ENCODE data around the gene TPD52L2. TPM values are rescaled to one million over a fixed set of nuclear protein-coding genes. Genes with fewer than 3 reads are reported as not detected.
"Not testable (repeated sequence)": the region's sequence is repeated elsewhere in the genome, so short reads cannot be mapped to it uniquely, and the experiment has no call there.

Gene TPD52L2
- polyA plus RNA-seq, 1 donor = 76.8 TPM

DNA sequence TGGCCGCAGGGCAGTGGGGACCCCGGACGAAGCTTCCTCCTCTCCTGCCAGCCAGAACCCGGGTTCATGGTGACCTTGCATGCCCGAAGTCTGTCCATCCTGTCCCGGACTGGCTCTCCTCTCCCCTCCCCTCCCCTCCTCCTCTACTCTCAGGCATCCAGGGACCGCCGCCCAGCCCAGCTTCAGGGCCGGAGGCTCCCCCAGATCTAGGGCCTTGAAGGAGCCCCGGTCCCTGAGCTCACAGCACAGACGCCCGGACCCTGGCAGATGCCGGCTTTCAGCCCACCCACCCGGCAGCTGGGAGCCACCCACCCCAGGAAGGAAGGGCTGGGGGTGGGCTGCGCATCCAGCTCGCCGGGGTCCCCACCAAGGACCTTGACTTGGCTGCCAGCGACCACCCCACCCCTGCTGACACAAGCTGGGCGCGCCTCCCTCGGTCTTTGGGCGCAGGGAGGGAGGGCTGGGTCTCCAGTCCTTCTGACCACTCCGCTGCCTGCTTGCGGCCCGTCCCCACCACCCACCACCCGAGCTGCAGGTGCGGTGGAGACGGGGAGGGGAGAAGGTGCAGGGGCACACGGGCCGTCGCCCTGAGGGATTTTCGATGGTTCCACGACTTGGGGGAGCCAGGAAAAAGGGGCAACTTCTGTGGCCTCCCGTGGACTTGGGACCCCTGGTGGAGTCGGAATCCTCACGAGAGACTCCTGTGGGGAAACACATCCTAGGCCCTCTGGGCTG is 9.5 kb upstream of the TPD52L2 start:
- DNase-seq (ENCODE audit: low read depth) = no peak

DNA sequence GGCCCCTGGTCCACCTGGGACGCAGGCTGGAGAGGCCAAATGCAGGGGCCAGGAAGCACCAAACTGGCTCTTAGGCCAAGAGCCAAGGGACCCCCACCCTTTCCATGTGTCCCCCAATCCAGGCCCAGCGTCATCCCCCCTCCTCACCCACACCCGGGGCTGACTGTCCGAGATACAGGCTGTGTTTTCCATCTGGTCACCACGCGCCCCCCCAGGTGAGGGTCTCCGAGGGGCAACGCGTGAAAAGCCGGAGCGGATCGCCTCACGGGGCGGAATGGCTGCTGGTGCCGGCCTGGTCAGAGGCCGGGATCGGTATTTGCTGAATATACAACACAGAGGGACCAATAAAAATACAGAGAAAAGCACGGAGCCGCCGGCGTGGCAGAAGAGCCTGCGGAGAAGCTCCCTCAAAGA is 9.0 kb upstream of the TPD52L2 start:
- no peak for DNase-seq (ENCODE audit: low read depth)

DNA sequence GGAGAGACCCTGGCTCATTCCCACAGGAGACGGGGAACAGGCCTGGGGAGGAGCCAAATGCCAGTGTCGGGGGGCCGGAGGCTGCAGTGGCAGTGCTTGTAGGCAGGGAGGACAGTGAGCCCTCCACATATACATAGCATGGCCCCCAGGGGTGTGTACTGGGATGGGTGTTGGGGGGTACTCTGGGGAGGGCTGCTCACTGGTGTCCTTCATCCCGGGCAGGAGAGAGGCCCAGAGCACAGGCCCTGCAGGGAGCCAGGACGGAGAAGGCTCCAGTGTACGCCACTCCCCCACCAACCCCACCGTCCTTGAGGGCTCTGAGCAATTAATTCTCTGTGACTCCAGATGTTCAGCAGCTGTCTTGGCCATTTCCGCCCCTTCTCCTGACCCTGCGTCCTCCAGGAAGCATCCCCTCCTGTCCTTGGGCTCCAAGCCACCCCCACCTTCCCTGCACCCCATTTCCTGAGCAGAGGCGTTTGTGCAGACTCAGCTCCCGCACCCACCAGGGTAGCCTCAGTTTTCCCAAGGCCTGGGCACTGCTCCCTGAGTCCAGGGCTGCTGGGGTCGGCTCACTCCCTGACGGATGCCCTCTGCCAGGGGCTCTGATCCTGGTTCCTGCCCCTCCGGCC is 7.2 kb upstream of the TPD52L2 start:
- DNase-seq (ENCODE audit: low read depth) = no peak

DNA sequence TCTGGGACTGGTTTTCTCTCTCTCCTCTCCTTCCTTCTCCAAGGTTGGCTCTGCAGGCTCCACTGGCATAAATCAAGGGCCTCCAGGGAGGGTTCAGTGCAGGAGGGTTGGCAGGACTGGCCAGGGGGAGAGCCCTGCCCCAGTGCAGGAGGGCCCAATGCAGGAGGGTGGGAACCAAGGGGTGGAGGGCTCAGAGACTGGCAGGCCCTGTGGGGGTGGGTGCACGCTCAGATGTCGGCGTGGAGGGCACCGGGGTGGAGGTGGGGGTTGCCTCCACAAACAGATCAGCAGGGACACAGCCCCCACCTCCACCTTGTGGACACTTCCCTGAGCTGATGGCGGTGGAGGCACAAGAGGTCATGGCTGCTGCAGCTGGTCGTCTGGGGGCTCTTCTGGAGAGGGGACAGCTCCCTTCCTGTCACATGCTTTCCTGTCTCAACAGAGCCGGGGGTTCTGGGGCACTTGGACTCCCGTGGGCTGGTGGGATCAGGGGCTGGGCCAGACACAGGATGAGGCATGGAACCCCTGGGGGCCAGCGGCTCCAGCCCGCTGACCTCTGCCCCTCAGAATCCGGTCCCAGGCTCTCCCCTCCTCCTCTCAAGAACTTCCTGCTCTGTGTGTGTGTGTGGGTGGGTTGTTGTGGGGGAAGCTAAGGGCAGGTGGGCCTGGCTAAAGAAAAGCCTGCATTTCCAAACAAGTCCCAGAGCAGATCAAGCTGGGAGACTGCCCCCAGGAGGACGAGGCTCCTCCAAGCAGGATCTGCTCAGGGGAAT is 6.5 kb upstream of the TPD52L2 start:
- DNase-seq (ENCODE audit: low read depth) = no peak

DNA sequence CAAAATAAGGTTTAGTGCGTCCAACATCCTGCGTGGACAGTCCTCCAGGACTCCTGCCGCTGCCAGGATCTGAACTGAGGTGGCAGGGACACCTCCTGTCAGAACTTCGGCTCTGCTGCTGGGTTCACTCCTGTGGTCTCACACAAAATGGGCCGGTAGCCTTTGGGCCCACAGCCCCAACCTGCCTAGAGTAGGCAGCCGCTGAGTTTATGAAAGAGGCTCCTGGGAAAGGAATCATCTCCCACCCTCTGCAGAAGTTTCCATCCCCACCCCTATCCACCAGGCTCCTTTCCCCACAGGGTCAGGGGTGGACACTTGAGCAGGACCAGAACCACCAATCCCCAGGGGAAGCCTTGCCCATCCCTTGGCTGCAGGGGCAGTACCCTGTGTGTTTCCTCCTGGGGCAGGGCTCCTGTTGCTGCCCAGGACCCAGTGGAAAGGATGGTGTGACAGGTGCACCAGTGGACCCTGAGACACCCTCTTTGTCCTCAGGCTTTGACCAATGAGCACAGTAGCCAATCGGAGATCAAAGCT is 5.8 kb upstream of the TPD52L2 start:
- DNase-seq (ENCODE audit: low read depth) = no peak

DNA sequence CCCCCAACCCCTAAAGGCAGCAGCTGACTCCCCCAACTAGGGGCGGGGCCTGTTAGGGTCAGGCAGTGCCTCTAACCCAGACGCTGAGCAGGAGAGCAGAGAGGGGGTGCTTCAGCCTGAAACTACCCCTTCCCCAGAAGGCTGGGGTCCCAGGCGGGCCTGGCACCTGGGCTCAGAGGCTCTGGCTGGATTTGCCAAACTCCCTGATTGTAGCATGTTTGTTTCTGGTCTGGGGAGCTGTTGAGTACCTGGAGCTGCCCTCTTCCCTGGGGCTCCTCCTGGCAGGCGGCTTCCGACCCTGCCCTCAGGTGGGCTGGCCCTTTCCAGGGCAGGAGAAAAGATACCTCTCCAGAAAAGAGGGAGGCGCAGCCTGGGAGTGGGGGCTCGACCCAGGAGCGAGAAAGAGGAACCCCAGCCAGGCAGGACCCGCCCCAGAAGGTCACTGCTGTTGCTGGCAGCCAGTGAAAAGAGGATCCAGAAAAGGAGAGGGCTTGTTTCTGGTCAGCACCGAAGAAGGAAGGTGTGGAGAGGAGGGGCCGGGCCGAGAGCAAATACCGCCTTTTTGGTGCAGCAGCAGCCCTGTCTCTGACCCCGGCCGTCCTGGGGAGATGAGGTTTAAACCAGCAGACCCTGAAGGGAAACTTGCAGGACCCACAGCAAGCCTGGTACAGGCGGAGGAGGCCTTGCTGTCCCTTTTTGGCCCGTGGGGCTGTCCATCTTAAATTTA is 4.6 kb upstream of the TPD52L2 start:
- no peak for DNase-seq (ENCODE audit: low read depth)

DNA sequence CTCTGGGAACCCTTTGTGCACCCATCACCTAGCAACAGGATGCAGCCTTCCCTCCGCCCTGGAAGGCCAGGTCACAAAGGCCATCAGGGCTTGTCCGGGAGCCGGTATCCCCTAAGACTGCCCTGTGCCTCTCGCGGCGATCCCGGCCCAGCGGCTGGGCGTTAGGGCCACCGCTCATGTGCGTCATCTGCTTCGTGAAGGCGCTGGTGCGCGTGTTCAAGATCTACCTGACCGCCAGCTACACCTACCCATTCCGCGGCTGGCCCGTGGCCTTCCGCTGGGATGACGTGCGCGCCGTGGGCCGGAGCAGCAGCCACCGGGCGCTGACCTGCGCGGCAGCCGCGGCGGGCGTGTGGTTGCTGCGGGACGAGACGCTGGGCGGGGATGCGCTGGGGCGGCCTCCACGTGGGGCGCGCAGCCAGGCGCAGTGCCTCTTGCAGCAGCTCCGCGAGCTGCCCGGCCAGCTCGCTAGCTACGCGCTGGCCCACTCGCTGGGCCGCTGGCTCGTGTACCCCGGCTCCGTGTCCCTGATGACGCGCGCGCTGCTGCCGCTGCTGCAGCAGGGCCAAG is 3.6 kb upstream of the TPD52L2 start, which contains the start of gene ABHD16B:
ABHD16B (plus strand) TSS at position 134 of the 570 bp plus-strand sequence; CDS start at position 177, 43 bp downstream.
- DNase-seq (ENCODE audit: low read depth) = no peak

DNA sequence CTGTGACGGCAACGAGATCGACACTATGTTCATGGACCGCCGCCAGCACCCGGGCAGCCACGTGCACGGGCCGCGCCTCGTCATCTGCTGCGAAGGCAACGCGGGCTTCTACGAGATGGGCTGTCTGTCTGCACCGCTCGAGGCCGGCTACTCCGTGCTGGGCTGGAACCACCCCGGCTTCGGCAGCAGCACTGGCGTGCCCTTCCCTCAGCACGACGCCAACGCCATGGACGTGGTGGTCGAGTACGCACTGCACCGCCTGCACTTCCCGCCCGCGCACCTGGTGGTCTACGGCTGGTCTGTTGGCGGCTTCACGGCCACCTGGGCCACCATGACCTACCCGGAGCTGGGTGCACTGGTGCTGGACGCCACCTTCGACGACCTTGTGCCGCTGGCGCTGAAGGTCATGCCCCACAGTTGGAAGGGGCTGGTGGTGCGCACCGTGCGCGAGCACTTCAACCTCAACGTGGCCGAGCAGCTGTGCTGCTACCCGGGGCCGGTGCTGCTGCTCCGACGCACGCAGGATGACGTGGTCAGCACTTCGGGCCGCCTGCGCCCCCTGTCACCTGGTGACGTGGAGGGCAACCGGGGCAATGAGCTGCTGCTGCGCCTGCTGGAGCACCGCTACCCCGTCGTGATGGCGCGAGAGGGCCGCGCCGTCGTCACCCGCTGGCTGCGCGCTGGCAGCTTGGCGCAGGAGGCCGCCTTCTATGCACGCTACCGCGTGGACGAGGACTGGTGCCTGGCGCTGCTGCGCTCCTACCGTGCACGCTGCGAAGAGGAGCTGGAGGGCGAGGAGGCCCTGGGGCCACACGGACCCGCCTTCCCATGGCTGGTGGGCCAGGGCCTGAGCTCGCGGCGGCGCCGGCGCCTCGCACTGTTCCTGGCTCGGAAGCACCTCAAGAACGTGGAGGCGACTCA is 2.8 kb upstream of the TPD52L2 start:
- DNase-seq (ENCODE audit: low read depth) = no peak

DNA sequence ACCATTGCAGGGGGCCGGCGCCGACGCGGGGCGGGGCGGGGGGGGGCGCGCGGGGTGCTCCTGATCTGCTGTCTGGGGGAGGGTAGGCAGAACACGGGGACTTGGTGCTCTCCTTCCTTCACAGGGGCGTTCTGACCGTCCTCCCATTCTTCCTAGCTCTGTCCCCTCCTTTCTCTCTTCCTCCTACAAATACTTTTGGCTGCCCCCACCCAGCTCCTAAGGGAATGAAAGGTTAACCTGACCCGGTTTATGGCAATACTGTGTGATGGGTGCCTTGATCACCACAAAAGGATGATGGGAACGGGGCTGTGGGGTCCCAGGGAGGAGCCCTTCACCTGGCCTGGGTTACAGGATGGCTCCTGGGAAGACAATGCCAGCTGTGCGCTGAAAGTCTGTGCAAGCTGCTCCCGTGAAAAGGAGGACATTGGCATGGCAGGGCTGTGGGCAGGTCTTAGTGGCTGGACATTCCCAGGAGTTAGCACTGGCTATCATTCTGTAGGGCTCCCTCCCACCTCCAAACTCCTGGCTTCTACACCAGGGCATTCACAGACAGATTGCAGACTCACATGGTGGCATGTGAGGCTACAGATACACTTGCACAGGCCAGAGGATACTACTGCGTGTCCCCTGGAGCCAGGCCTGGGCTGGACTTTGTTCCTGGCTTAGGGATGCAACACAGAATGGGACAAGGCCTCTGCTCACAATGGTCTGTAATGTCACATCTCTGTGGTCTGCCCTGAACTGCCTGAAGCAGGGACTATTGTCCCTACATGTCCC is 1.9 kb upstream of the TPD52L2 start:
- DNase-seq (ENCODE audit: low read depth) = no peak

DNA sequence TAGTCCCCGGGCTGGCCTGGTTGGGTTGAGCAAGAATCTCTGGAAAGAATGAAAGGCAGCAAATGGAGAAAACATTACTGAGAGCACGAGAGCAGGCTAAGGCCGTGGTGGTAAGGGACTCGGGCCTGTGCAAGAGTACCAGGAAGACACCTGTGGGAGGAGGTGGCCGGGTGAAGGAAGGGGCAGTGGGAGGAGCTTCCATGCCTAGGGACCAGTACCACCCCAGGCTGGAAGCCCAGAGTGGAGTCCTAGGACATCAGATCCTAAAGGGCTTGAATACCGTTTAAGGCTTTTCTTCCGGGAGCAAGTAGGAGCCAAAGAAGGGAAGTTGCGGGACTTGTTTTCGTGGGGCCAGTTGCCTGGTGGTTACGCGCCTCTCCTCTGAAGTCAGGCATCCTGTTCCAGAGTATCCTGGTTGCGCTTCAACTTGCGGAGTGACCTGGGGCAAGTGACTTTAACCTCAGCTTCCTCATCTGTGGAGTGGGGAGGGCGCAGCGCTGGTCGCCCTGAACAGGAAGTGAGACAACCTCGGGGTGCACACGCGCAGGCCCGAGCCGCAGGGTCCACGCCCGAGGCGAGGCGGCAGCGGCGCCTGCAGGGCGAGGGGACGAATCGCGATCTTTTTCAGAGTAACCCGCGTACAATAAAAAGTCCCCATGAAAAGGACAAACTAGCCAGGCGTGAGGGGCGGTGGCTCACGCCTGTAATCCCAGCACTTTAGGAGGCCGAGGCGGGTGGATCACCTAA is 1.1 kb upstream of the TPD52L2 start:
- DNase-seq (ENCODE audit: low read depth) = no peak

DNA sequence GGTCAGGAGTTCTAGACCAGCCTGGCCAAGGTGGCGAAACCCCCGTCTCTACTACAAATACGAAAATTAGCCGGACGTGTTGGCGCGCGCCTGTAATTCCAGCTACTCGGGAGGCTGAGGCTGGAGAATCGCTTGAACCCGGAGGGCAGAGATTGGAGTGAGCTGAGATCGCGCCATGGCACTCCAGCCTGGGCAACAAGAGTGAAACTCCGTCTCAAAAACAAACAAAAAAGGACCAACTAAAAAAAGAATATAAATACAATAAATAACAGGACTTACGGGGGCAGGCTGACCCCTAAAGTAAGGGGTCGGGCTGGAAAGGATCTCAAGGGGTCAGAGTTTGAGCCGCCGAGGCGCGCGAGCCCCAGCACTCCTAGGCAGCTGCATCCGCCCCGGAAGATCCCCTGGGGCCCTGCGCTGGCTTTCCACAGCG is 509 bp upstream of the TPD52L2 start:
- no peak for DNase-seq (ENCODE audit: low read depth)

DNA sequence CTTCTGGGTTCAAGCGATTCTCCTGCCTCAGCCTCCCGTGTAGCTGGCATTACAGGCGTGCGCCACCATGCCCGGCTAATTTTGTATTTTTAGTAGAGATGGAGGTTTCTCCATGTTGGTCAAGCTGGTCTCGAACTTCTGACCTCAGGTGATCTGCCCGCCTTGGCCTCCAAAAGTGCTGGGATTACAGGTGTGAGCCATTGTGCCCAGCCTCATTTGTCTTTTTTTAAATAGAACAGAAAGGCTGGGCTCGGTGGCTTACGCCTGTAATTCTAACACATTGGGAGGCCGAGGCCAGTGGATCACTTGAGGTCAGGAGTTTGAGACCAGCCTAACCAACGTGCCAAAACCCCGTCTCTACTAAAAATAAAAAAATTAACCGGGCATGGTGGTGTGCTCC is 2.0 kb downstream of the TPD52L2 start:
- DNase-seq (ENCODE audit: low read depth) = not testable (repeated sequence)

DNA sequence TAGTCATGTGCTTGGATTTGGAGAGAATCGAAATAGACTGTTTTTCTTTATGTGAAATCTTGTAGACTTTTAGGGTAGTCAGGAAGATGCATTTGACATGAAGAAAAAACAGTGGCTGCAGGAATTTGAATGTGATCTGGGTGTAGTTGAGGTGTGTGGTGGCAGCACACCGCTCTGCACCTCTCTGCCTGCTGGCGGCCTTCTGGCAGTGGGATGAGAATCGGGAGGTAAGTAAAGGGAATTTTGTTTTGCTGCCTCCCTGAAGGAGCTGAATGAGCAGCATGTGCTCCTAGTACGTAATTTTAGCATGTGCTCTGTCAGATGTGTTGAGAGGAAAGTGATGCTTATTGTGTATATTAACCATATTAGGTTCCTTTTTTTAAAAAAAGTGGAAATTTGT is 3.2 kb downstream of the TPD52L2 start:
- DNase-seq (ENCODE audit: low read depth) = no peak

DNA sequence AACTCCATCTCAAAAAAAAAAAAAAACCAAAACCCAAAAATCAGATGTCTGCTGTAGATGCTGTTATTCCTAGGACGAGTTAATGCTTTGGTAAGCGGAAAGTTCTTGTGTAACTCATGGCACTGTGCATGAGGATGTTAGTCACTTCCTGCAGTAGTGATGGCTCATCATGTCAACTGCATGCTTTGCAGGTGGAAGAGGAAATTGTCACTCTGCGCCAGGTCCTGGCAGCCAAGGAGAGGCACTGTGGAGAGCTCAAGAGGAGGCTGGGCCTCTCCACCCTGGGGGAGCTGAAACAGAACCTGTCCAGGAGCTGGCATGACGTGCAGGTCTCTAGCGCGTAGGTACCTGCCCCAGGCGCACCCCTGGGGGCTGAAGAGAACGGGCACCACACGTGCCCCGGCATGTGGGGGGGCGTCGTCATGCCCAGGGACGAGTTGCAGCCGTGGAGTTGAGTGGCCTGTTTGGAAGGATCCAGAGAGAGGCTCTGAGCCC is 8.5 kb downstream of the TPD52L2 start:
- DNase-seq (ENCODE audit: low read depth) = no peak

DNA sequence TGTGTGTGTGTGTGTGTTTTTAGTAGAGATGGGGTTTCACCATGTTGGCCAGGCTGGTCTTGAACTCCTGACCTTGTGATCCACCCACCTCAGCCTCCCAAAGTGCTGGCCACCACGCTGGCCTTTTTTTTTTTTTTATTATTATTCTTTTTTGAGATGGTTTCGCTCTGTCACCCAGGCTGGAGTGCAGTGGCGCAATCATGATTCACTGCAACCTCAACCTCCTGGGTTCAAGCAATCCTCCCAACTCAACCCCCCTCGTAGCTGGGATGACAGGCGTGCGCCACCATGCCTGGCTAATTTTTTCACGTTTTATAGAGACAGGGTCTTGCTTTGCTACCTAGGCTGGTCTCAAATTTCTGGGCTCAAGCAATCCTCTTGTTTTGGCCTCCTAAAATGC is 9.2 kb downstream of the TPD52L2 start:
- not testable (repeated sequence) for DNase-seq (ENCODE audit: low read depth)

DNA sequence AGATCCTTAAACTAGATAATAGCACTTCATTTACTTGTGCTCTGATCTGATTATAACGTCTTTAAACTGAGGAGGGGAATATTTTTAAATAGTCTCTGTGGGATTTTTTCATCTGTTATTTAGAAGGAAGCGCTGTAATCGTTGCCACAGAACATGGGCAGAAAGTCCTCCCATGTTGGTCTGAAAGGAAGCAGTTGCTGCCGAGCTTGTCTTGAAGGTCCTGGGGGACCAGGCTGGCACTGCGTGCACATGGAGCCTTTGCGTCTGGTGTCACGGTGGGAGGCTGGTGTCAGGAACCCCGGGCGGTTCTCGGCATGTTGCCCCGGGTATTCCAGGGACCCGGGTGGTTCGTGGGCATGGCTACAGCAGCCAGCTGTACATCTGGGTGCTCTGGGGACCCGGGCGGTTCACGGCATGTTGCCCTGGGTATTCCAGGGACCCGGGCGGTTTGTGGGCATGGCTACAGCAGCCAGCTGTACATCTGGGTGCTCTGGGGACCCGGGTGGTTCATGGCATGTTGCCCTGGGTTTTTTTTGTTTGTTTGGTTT is 11.5 kb downstream of the TPD52L2 start:
- DNase-seq (ENCODE audit: low read depth) = no peak

DNA sequence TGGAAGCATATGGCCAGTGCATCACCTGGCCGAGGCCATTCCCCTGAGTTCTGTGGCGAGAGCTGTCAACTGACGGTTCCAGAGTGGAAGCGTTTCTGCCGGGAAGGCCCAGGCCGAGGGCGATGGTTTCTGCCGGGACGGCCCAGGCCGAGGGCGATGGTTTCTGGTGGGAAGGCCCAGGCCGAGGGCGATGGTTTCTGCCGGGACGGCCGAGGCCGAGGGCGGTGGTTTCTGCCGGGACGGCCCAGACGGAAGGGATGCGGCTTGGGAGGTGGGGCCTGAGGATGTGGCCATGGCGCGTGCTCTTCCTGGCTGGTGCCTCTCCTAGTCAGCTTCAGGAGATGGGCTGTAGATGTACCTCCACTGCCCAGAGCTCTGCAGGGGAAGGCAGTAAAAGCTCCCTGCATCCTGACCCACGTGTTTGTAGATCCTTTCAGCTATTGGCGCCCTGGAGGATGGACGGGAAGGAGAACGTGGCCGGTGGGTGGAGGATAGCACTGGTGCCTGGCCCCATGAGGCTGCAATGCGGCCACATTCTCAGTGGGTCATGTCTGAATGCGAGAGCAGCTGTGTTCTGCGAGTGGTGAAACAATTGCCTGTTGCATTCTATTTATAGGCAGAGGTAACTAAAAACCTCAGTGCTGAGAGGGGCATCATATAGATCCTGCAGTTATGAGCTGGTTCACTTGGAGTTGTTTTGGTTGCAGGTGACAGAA is 12.8 kb downstream of the TPD52L2 start:
- DNase-seq (ENCODE audit: low read depth) = no peak

All from forelimb muscle (tissue), 1 donor.